Activated CD8-positive, alpha-beta memory T cell treated with anti-CD3 and anti-CD28 coated beads for 48 hours (primary cell): ENCODE data around the gene KHDC4.

ENCODE experiments used
- DNase-seq, 3 experiments: peaks; one replicate each; pipeline ENCODE4 v3.0.0-alpha.2; 2020; ENCODE audit warnings: low read depth in 2 of 3, low spot score in 2 of 3

Gene KHDC4

GRCh38 chr1:155934097-155934935, at the start of gene KHDC4:
Gene KHDC4 (minus strand): TSS chr1:155934413. CDS start chr1:155934373, 40 bp downstream.
- peak; percentile 61 to 83 (median 81) for DNase-seq

- DNase-seq = no peak
Observed at GRCh38 chr1:155983191-155984024, 49.2 kb upstream of the KHDC4 start.

- DNase-seq = no peak
Observed at GRCh38 chr1:155982106-155982505, 47.9 kb upstream of the KHDC4 start.

GRCh38 chr1:155981266-155982088, 47.3 kb upstream of the KHDC4 start:
- DNase-seq = no peak

- DNase-seq = no peak
Observed at GRCh38 chr1:155979597-155980343, 45.6 kb upstream of the KHDC4 start.

- no peak for DNase-seq
Observed at GRCh38 chr1:155978973-155979429, 44.8 kb upstream of the KHDC4 start.

GRCh38 chr1:155978325-155978972, 44.2 kb upstream of the KHDC4 start, which contains the start of gene ARHGEF2:
Gene ARHGEF2 (minus strand): TSS chr1:155978547. CDS start chr1:155978427, 120 bp downstream.
- DNase-seq = peak; percentile 71 to 78 (median 75)

- peak; percentile 50 to 76 (median 53) for DNase-seq
Observed at GRCh38 chr1:155977690-155978324, 43.6 kb upstream of the KHDC4 start.

GRCh38 chr1:155976913-155977689, 42.9 kb upstream of the KHDC4 start:
- DNase-seq = no peak

GRCh38 chr1:155976062-155976912, 42.1 kb upstream of the KHDC4 start:
- DNase-seq = peak in 2 of 3 experiments; percentile 43 to 57

GRCh38 chr1:155975375-155976061, 41.3 kb upstream of the KHDC4 start:
- no peak for DNase-seq

- DNase-seq = no peak
Observed at GRCh38 chr1:155974208-155975115, 40.2 kb upstream of the KHDC4 start.

GRCh38 chr1:155973723-155974122, 39.5 kb upstream of the KHDC4 start:
- no peak for DNase-seq

- DNase-seq = no peak
Observed at GRCh38 chr1:155971910-155972809, 37.9 kb upstream of the KHDC4 start.
